HG02938 (cell line): Measurements from ENCODE around the gene WDR46.

Experiments used
- ATAC-seq: cut with Tn5 transposase; IDR thresholded peaks from one replicate; pipeline ENCODE4 v1.9.1; 2021; ENCODE audit warnings: mild to moderate bottlenecking, moderate library complexity; ENCODE audit not compliant: unreplicated experiment

WDR46 gene

GRCh38 chr6:33314515-33314942 lies 25.5 kb upstream of the WDR46 start:
- ATAC-seq, result no peak

GRCh38 chr6:33313709-33314514 lies 24.9 kb upstream of the WDR46 start, which contains the start of gene TAPBP:
TAPBP (minus strand) TSS chr6:33314078; CDS start chr6:33314041, 37 bp downstream.
- ATAC-seq, result no peak

- ATAC-seq, result no peak
Observed at GRCh38 chr6:33313105-33313708, 24.2 kb upstream of the WDR46 start.

- ATAC-seq, result peak; percentile 34
Observed at GRCh38 chr6:33312361-33313104, 23.5 kb upstream of the WDR46 start.

GRCh38 chr6:33306356-33306755 lies 17.3 kb upstream of the WDR46 start:
- no peak for ATAC-seq

- ATAC-seq, result no peak
Observed at GRCh38 chr6:33305052-33305451, 16.0 kb upstream of the WDR46 start.

GRCh38 chr6:33304216-33304615 lies 15.2 kb upstream of the WDR46 start:
- ATAC-seq, result no peak

GRCh38 chr6:33301877-33302276 lies 12.8 kb upstream of the WDR46 start:
- ATAC-seq, result no peak

GRCh38 chr6:33299237-33299944 lies 10.4 kb upstream of the WDR46 start:
- peak; percentile 74 for ATAC-seq

GRCh38 chr6:33298773-33299236 lies 9.8 kb upstream of the WDR46 start, which contains the start of gene RGL2:
RGL2 (minus strand) TSS chr6:33298942; CDS start chr6:33298610, 332 bp downstream.
- peak; percentile 19 for ATAC-seq

GRCh38 chr6:33297956-33298772 lies 9.1 kb upstream of the WDR46 start:
- no peak for ATAC-seq

GRCh38 chr6:33297406-33297955 lies 8.4 kb upstream of the WDR46 start:
- ATAC-seq, result no peak

GRCh38 chr6:33296797-33297405 lies 7.9 kb upstream of the WDR46 start:
- ATAC-seq, result no peak

- no peak for ATAC-seq
Observed at GRCh38 chr6:33295621-33296369, 6.8 kb upstream of the WDR46 start.

- no peak for ATAC-seq
Observed at GRCh38 chr6:33294086-33294823, 5.2 kb upstream of the WDR46 start.

GRCh38 chr6:33292996-33293682 lies 4.1 kb upstream of the WDR46 start:
- no peak for ATAC-seq

- ATAC-seq, result no peak
Observed at GRCh38 chr6:33290459-33290858, 1.4 kb upstream of the WDR46 start.
